ENCODE data around the gene MYBPC2. TPM values are rescaled to one million over a fixed set of nuclear protein-coding genes. Genes with fewer than 3 reads are reported as not detected.

Gene MYBPC2
- total and polyA plus RNA-seq, 12 donors: 0.03 to 1.6 TPM; not detected in 10

- peaks cover 24% of the 10 kb centered on the region for H3K27me3 ChIP-seq
- H3K36me3 ChIP-seq (replicated peaks in 1 of 2): no peaks in the 10 kb centered on the region
- H3K9me3 ChIP-seq (replicated peaks in 1 of 3): no peaks in the 10 kb centered on the region
- WGBS, 4 donors: 77 to 82% (median 79%) methylated on average over 11 to 19 of the region's 19 CpGs
- TF ChIP-seq CTCF (IDR thresholded peaks at IDR 0.05): no peak
- TF ChIP-seq POLR2A (IDR thresholded peaks at IDR 0.05): no peak
- no peak overlapping the region for H3K27ac ChIP-seq
- intact Hi-C loops (cut with DNase I): no loop called here
- DNase-seq: no peak
- H3K4me1 ChIP-seq (replicated peaks in 1 of 2): peaks cover 0 to 12% of the 10 kb centered on the region in 2 donors
- no peak overlapping the region for H3K4me3 ChIP-seq
Measured at GRCh38 chr19:50433201-50434180, 799 bp downstream of the MYBPC2 start.

- peaks cover 18% of the 10 kb centered on the region for H3K27me3 ChIP-seq
- intact Hi-C loops (cut with DNase I): no loop called here
- WGBS, 4 donors: 39 to 91% (median 39%) methylated on average over 2 to 12 of the region's 12 CpGs
Measured at GRCh38 chr19:50434525-50434924, 1.8 kb downstream of the MYBPC2 start.

GRCh38 chr19:50435221-50435620 lies 2.5 kb downstream of the MYBPC2 start:
- 72 to 80% (median 76%) methylated on average over 13 to 17 of the region's 17 CpGs for WGBS, 4 donors
- no peaks in the 10 kb centered on the region for H3K9me3 ChIP-seq (replicated peaks in 1 of 3)
- no peak for DNase-seq
- intact Hi-C loops (cut with DNase I): no loop called here
- peaks cover 0 to 12% of the 10 kb centered on the region in 2 donors for H3K4me1 ChIP-seq (replicated peaks in 1 of 2)
- peaks cover 14% of the 10 kb centered on the region for H3K27me3 ChIP-seq
- no peaks in the 10 kb centered on the region for H3K36me3 ChIP-seq (replicated peaks in 1 of 2)
- H3K27ac ChIP-seq: no peak overlapping the region
- H3K4me3 ChIP-seq: no peak overlapping the region
- TF ChIP-seq POLR2A (IDR thresholded peaks at IDR 0.05): no peak
- no peak for TF ChIP-seq CTCF (IDR thresholded peaks at IDR 0.05)

More at GRCh38 chr19:50434525-50434924, 1.8 kb downstream of the MYBPC2 start:
- Histone ChIP-seq H3K36me3 (replicated peaks in 1 of 2) (no peaks in the 10 kb centered on the region), H3K27ac (no peak overlapping the region), H3K9me3 (replicated peaks in 1 of 3) (no peaks in the 10 kb centered on the region), H3K4me1 (replicated peaks in 1 of 2) (peaks cover 0 to 12% of the 10 kb centered on the region in 2 donors), H3K4me3 (no peak overlapping the region)
- TF ChIP-seq POLR2A (IDR thresholded peaks at IDR 0.05) (no peak), CTCF (IDR thresholded peaks at IDR 0.05) (no peak)
- no peak for DNase-seq

GRCh38 chr19:50435627-50436026 lies 2.9 kb downstream of the MYBPC2 start:
- H3K9me3 ChIP-seq (replicated peaks in 1 of 3): no peaks in the 10 kb centered on the region
- 70 to 79% (median 73%) methylated on average over 6 to 12 of the region's 12 CpGs for WGBS, 4 donors
- no peak overlapping the region for H3K27ac ChIP-seq
- intact Hi-C loops (cut with DNase I): no loop called here
- peaks cover 0 to 12% of the 10 kb centered on the region in 2 donors for H3K4me1 ChIP-seq (replicated peaks in 1 of 2)
- DNase-seq: no peak
- no peaks in the 10 kb centered on the region for H3K36me3 ChIP-seq (replicated peaks in 1 of 2)
- TF ChIP-seq CTCF (IDR thresholded peaks at IDR 0.05) (no peak), POLR2A (IDR thresholded peaks at IDR 0.05) (no peak)
- H3K4me3 ChIP-seq: no peak overlapping the region
- H3K27me3 ChIP-seq: peaks cover 14% of the 10 kb centered on the region
